ENCODE results near the gene EIF4A3.

Gene EIF4A3

DNA sequence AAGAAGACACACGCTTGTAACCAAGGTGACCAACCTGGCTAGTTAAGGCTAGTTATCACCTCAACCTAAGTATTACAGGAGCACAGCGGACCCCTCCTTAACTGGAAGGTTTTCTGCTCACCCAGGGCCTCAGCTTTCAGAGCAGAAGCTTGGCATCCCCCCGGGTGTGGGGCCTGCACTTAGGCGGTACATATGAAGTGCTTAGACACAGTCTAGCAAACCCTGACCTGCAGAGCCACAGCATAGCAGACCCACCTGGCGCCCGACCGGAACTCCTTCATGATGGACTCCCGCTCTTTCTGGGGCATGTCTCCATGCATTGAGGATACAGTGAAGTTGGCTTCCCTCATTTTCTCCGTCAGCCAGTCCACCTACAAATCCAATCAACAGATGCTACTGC, 9.8 kb downstream of the EIF4A3 start:
- peaks cover 16% of the 10 kb centered on the region for H3K79me2 ChIP-seq (ENCODE audit: insufficient read depth, low read length)
- H3K9ac ChIP-seq (ENCODE audit: low read depth, low read length, poor library complexity, severe bottlenecking), result no peak overlapping the region
- peaks cover 90% of the 10 kb centered on the region for H3K36me3 ChIP-seq (ENCODE audit: insufficient read depth, low read length)
- no peak overlapping the region for H3K4me2 ChIP-seq (ENCODE audit: low read depth, low read length, poor library complexity, severe bottlenecking)
- H3K27me3 ChIP-seq (ENCODE audit: insufficient read depth, low read length, poor library complexity, severe bottlenecking), result no peaks in the 10 kb centered on the region
- H2AFZ ChIP-seq (ENCODE audit: low read length), result no peak overlapping the region
- H3K4me3 ChIP-seq (ENCODE audit: low read length, poor library complexity, severe bottlenecking), result no peak overlapping the region
- H3F3A ChIP-seq (ENCODE audit: low read depth), result no peaks in the 10 kb centered on the region
- H4K20me1 ChIP-seq (ENCODE audit: insufficient read depth, low read length, poor library complexity, severe bottlenecking), result peaks cover 14% of the 10 kb centered on the region
- peaks cover 7% of the 10 kb centered on the region for H3K4me1 ChIP-seq (ENCODE audit: insufficient read depth, low read length, poor library complexity, severe bottlenecking)
- TF ChIP-seq EZH2phosphoT487 (IDR thresholded peaks at IDR 0.05; ENCODE audit: borderline replicate concordance), result no peak
- TF ChIP-seq, protein P1, sequence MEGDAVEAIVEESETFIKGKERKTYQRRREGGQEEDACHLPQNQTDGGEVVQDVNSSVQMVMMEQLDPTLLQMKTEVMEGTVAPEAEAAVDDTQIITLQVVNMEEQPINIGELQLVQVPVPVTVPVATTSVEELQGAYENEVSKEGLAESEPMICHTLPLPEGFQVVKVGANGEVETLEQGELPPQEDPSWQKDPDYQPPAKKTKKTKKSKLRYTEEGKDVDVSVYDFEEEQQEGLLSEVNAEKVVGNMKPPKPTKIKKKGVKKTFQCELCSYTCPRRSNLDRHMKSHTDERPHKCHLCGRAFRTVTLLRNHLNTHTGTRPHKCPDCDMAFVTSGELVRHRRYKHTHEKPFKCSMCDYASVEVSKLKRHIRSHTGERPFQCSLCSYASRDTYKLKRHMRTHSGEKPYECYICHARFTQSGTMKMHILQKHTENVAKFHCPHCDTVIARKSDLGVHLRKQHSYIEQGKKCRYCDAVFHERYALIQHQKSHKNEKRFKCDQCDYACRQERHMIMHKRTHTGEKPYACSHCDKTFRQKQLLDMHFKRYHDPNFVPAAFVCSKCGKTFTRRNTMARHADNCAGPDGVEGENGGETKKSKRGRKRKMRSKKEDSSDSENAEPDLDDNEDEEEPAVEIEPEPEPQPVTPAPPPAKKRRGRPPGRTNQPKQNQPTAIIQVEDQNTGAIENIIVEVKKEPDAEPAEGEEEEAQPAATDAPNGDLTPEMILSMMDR (conservative IDR thresholded peaks at IDR 0.05; ENCODE audit: low read length), result no peak
- H3K9me2 ChIP-seq (replicated peaks; ENCODE audit: low read depth, low read length), result no peaks in the 10 kb centered on the region
- H3K9me3 ChIP-seq (ENCODE audit: insufficient read depth, low read depth, low read length), result no peaks in the 10 kb centered on the region

DNA sequence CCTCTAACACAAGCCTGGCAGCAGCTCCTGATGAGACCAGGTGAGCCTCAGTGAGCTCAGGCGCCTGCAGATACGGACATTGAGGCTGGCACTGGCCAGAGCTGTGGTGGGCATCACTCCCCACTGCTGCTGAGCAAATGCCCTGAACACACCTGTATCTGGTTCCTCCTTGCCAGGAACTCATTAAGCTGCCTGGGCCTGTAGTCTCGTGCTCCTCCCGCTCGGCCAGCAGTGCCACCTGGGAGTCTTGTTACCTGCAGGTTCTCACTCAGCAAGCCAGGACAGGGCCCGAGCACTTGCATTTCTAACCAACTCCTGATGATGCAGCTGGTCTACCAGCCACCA, 13.3 kb downstream of the EIF4A3 start:
- no peaks in the 10 kb centered on the region for H3K79me2 ChIP-seq (ENCODE audit: insufficient read depth, low read length)
- H2AFZ ChIP-seq (ENCODE audit: low read length), result no peak overlapping the region
- TF ChIP-seq, protein P1 (conservative IDR thresholded peaks at IDR 0.05; ENCODE audit: low read length), result no peak
- no peak for TF ChIP-seq EZH2phosphoT487 (IDR thresholded peaks at IDR 0.05; ENCODE audit: borderline replicate concordance)
- no peak overlapping the region for H3K4me3 ChIP-seq (ENCODE audit: low read length, poor library complexity, severe bottlenecking)
- no peak overlapping the region for H3K4me2 ChIP-seq (ENCODE audit: low read depth, low read length, poor library complexity, severe bottlenecking)
- no peaks in the 10 kb centered on the region for H3K9me2 ChIP-seq (replicated peaks; ENCODE audit: low read depth, low read length)
- no peaks in the 10 kb centered on the region for H3F3A ChIP-seq (ENCODE audit: low read depth)
- no peaks in the 10 kb centered on the region for H3K4me1 ChIP-seq (ENCODE audit: insufficient read depth, low read length, poor library complexity, severe bottlenecking)
- peaks cover 57% of the 10 kb centered on the region; the same call in 1 of the 2 replicates for H3K36me3 ChIP-seq (ENCODE audit: insufficient read depth, low read length)
- no peaks in the 10 kb centered on the region for H3K27me3 ChIP-seq (ENCODE audit: insufficient read depth, low read length, poor library complexity, severe bottlenecking)
- H4K20me1 ChIP-seq (ENCODE audit: insufficient read depth, low read length, poor library complexity, severe bottlenecking), result no peaks in the 10 kb centered on the region
- H3K9me3 ChIP-seq (ENCODE audit: insufficient read depth, low read depth, low read length), result no peaks in the 10 kb centered on the region
- no peak overlapping the region for H3K9ac ChIP-seq (ENCODE audit: low read depth, low read length, poor library complexity, severe bottlenecking)

DNA sequence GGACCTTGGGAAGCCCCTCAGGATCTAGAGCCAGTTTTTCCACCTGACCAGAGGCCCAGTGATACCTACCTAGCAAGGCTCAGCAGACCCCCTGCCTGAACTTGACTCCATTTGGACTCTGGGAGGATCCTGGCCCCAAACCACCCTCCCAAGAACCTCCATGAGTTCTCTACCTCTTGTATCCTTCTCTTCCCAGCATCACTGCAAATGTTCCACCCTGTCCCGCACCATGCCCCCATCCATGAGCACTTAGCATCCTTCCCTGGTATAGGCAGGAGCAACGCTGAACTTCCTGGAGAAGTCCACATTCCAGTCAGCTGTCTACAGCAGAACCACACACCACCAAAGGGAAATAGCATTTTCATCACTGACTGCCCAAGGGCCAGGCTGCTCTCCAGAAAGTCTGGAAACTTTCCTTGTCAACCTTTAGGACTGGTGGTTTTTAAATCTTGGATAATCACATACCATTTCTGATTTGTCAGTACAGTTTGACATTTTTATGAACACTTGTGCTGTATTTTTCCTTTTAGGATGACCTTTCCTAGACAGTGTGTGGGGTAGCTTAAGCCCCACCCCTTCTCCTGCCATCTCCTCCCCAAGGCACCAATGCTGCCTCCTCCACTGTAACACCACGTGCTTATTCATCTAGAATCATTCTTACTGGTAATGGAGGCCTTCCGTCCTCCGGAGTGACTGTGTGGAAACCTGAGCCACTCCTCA, 13.9 kb downstream of the EIF4A3 start:
- Histone ChIP-seq H4K20me1 (ENCODE audit: insufficient read depth, low read length, poor library complexity, severe bottlenecking) (no peaks in the 10 kb centered on the region), H3K4me1 (ENCODE audit: insufficient read depth, low read length, poor library complexity, severe bottlenecking) (no peaks in the 10 kb centered on the region), H2AFZ (ENCODE audit: low read length) (no peak overlapping the region), H3K9ac (ENCODE audit: low read depth, low read length, poor library complexity, severe bottlenecking) (no peak overlapping the region), H3K79me2 (ENCODE audit: insufficient read depth, low read length) (no peaks in the 10 kb centered on the region), H3K9me2 (replicated peaks; ENCODE audit: low read depth, low read length) (no peaks in the 10 kb centered on the region), H3K4me3 (ENCODE audit: low read length, poor library complexity, severe bottlenecking) (no peak overlapping the region), H3F3A (ENCODE audit: low read depth) (no peaks in the 10 kb centered on the region), H3K36me3 (ENCODE audit: insufficient read depth, low read length) (peaks cover 52% of the 10 kb centered on the region; the same call in 1 of the 2 replicates), H3K4me2 (ENCODE audit: low read depth, low read length, poor library complexity, severe bottlenecking) (no peak overlapping the region), H3K27me3 (ENCODE audit: insufficient read depth, low read length, poor library complexity, severe bottlenecking) (no peaks in the 10 kb centered on the region), H3K9me3 (ENCODE audit: insufficient read depth, low read depth, low read length) (no peaks in the 10 kb centered on the region)
- TF ChIP-seq, protein P1 (conservative IDR thresholded peaks at IDR 0.05; ENCODE audit: low read length), result no peak
- no peak for TF ChIP-seq EZH2phosphoT487 (IDR thresholded peaks at IDR 0.05; ENCODE audit: borderline replicate concordance)
